ENCODE data around the gene TEX48.

DNA sequence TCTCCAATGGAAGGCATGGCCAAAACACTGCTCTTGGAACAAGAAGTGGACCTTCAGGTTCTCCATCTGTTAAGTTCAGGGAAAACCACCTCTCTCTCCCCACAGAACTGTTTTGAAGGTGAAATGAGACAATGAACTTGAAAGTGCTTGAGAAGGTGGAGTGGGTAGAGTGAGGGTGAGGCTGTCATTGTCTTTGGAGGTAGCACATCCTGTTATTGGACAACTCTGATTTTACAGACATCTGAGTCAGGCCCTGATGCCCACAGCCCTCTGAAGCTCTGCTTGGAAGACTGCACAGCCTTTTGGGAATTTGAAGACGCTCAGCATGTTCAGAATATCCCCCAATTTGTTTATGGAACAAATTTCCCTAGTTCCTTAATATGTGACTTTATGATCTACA, 27.6 kb upstream of the TEX48 start:
- TF ChIP-seq CTCF (IDR thresholded peaks at IDR 0.05) (no peak), ZFX (IDR thresholded peaks at IDR 0.05; ENCODE audit: borderline replicate concordance) (no peak)
